GM12892 (cell line): Measurements from ENCODE around the gene HSD17B7.

Source experiments
- POLR2A ChIP-seq: IDR thresholded peaks from 2 replicates; pipeline ENCODE4 v1.6.1; 2011; ENCODE audit warnings: low read depth, low read length, control low read depth
- POLR2AphosphoS5 ChIP-seq: IDR thresholded peaks from 2 replicates; pipeline ENCODE4 v1.6.1; 2011; ENCODE audit warnings: low read depth, low read length, control low read depth
- TAF1 ChIP-seq: IDR thresholded peaks from 2 replicates; pipeline ENCODE4 v1.6.1; 2011; ENCODE audit warnings: low read depth, mild to moderate bottlenecking, control low read depth, low read length, borderline replicate concordance

- TF ChIP-seq POLR2A (no peak), POLR2AphosphoS5 (no peak), TAF1 (no peak)
These were observed 38.8 kb downstream of the HSD17B7 start for GRCh38 chr1:162829268-162829667.
